ENCODE results near the gene TMEM30B. TPM values are rescaled to one million over a fixed set of nuclear protein-coding genes. Genes with fewer than 3 reads are reported as not detected.

Gene TMEM30B
- total RNA-seq, 1 donor from 2014 or later: 21.5 TPM

DNA sequence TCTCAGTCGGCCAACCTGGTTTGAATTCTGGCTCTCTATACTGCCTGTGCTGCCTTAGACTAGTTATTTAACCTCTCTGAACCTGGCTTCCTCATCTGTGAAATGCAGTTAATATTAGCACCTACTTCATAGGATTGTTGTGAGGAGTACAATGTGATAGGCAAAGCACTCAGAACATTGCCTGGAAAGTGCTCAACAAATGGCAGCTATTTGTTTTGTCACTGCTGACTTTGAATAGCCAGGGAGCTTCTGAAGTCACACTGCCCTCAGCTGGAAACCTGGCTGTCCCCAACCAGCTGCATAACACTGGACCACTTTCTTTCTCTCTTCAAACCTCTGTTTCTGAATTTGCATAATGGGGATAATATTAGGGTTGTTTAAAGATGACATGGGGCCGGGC is 9.6 kb downstream of the TMEM30B start:
- no peak for DNase-seq (ENCODE audit: low spot score in 2 of 2)
- Histone ChIP-seq H3K4me1 (no peaks in the 10 kb centered on the region), H3K27me3 (no peaks in the 10 kb centered on the region), H3K36me3 (no peaks in the 10 kb centered on the region), H3K4me3 (no peak overlapping the region), H3K27ac (no peak overlapping the region), H3K9me3 (no peaks in the 10 kb centered on the region)
- TF ChIP-seq, protein P1, sequence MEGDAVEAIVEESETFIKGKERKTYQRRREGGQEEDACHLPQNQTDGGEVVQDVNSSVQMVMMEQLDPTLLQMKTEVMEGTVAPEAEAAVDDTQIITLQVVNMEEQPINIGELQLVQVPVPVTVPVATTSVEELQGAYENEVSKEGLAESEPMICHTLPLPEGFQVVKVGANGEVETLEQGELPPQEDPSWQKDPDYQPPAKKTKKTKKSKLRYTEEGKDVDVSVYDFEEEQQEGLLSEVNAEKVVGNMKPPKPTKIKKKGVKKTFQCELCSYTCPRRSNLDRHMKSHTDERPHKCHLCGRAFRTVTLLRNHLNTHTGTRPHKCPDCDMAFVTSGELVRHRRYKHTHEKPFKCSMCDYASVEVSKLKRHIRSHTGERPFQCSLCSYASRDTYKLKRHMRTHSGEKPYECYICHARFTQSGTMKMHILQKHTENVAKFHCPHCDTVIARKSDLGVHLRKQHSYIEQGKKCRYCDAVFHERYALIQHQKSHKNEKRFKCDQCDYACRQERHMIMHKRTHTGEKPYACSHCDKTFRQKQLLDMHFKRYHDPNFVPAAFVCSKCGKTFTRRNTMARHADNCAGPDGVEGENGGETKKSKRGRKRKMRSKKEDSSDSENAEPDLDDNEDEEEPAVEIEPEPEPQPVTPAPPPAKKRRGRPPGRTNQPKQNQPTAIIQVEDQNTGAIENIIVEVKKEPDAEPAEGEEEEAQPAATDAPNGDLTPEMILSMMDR (IDR thresholded peaks at IDR 0.05): no peak
- intact Hi-C loops (cut with DNase I): loop anchor here (10.0 kb wide), 2 partner anchors 493 to 1107 kb away; partner anchors contain the start of genes DHRS7 and SNAPC1

DNA sequence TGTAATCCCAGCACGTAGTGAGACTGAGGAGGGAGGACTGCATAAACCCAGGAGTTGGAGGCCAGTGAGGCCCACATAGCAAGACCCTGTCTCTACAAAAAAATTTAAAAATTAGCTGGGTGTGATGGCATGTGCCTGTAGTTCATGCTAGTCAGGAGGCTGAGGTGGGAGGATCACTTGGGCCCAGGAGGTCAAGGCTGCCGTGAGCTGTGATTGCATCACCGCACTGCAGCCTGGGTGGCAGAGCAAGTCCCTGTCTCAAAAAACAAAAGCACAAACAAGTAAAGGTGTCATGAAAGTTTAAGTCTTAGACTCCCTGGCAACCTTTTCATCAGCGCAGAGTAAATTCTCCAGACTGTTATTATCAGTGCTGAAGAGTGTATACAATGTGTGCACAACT is 10.4 kb downstream of the TMEM30B start:
- no peaks in the 10 kb centered on the region for H3K9me3 ChIP-seq
- DNase-seq (ENCODE audit: low spot score in 2 of 2): no peak
- no peak overlapping the region for H3K4me3 ChIP-seq
- no peaks in the 10 kb centered on the region for H3K4me1 ChIP-seq
- no peaks in the 10 kb centered on the region for H3K27me3 ChIP-seq
- H3K36me3 ChIP-seq: no peaks in the 10 kb centered on the region
- TF ChIP-seq, protein P1 (IDR thresholded peaks at IDR 0.05): no peak
- no peak overlapping the region for H3K27ac ChIP-seq
- intact Hi-C loops (cut with DNase I): loop anchor here (10.0 kb wide), 2 partner anchors 494 to 1106 kb away; partner anchors contain the start of genes DHRS7 and SNAPC1

DNA sequence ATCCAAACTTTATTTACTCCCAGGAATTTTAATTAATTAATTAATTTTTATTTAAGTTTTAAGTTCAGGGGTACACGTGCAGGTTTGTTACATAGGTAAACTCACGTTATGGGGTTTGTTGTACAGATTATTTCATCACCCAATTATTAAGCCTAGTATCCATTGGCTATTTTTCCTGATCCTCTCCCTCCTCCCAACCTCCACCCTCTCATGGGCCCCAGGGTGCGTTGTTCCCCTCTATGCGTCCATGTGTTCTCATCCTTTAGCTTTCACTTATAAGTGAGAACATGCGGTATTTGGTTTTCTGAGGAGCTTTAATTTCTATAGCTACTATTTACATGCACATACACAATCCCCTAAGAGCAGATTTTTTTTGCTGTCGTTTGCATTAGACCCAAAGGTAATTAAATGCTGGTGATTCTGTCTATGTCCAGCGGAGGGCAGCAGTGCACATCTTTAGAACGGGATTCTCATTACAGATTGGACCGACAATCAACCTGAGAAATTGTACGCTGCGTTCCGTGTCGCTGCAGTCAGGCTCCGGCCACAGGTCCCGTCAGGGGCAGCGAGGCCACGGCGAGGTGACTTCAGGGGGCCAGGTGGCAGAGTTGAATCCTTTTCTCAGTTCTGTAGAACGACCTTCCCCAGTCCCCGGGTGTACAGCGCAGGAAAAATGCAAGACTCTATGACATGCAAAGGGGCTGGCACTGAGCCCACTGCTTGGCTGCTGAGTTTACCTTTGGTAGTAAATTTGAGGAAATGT is 11.6 kb downstream of the TMEM30B start:
- Histone ChIP-seq H3K9me3 (no peaks in the 10 kb centered on the region), H3K4me3 (peak overlapping the region; percentile 35 to 57), H3K27ac (no peak overlapping the region), H3K4me1 (no peaks in the 10 kb centered on the region), H3K27me3 (no peaks in the 10 kb centered on the region), H3K36me3 (no peaks in the 10 kb centered on the region)
- peak in 1 of 2 donors; percentile 92 for DNase-seq (ENCODE audit: low spot score in 2 of 2)
- TF ChIP-seq, protein P1 (IDR thresholded peaks at IDR 0.05): peak; percentile 69 to 79 (median 70)
- intact Hi-C loops (cut with DNase I): loop anchor here (1.0 to 10.0 kb wide), 5 partner anchors 13 to 1105 kb away; partner anchors contain the start of genes DHRS7 and SNAPC1

DNA sequence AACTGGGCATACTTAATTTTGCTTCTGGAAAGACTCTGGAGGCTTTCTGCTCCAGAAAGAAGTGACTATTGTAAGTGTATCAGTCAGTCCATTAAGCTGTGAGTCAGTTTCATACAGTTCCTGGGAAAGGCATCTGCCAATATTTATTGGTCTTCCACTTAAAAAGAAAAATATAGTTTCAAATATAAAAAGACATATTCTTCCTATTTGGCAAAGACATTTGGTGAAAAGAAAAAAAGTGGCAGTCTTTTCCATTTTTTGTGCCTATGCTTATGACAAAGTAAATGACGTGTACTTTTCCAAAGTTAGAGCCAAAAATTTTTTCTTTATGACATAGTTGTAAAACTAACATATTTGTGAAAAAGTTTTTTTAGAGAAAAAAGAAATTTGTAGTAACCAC is 12.3 kb downstream of the TMEM30B start:
- Histone ChIP-seq H3K36me3 (no peaks in the 10 kb centered on the region), H3K9me3 (no peaks in the 10 kb centered on the region), H3K27me3 (no peaks in the 10 kb centered on the region), H3K27ac (peak overlapping the region in 1 of 2 donors; percentile 11), H3K4me3 (no peak overlapping the region), H3K4me1 (no peaks in the 10 kb centered on the region)
- no peak for DNase-seq (ENCODE audit: low spot score in 2 of 2)
- TF ChIP-seq, protein P1 (IDR thresholded peaks at IDR 0.05): no peak
- intact Hi-C loops (cut with DNase I): loop anchor here (1.0 to 5.0 kb wide), 3 partner anchors 13 to 167 kb away; no protein-coding TSS in a partner anchor

DNA sequence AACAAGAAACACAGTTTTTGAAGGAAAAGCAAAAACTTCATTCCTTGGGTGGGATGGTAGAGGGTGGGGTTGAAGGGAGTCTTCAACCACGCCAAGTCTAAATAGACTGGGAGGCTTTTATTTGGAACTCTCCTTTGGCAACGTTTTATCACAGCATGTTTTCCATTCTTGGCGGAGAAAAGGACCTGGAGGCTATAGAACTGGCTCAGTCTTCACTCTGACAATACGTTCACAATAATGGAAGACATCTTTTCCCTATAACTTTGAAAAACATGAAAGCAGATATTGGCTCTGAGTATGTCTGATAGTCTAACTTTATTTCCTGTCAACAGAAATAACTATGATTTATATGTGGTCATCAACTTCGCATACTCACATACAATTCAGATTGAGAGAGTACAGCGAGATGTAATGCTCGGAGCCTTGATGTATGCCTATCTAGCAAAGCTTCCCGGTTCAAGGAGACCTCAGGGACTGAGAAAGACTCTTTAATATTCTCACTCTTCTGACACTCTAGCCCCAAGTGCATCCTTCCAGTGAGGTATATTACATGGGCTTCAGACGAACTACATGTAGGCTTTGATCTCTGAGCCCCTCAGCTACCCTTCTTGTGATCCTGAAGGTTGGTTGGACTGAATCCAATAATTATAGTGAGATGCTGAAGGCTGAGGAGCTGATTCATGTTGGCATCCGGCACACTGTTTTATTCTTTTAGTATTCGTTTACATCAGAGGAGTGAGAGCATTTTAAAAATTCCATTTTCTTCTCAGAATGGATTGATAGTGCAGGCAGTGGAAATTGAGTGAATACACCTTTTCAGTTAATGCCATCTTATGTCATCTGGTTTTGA is 14.0 kb downstream of the TMEM30B start:
- Histone ChIP-seq H3K4me1 (no peaks in the 10 kb centered on the region), H3K27me3 (no peaks in the 10 kb centered on the region), H3K4me3 (no peak overlapping the region), H3K27ac (no peak overlapping the region), H3K9me3 (no peaks in the 10 kb centered on the region), H3K36me3 (no peaks in the 10 kb centered on the region)
- TF ChIP-seq, protein P1 (IDR thresholded peaks at IDR 0.05): no peak
- intact Hi-C loops (cut with DNase I): loop anchor here (5.0 kb wide), 1 partner anchor 165 kb away; no protein-coding TSS in a partner anchor
- DNase-seq (ENCODE audit: low spot score in 2 of 2): no peak

Data from ascending aorta (tissue), 2 donors.